Measurements from ENCODE around the gene ATXN3.

DNA sequence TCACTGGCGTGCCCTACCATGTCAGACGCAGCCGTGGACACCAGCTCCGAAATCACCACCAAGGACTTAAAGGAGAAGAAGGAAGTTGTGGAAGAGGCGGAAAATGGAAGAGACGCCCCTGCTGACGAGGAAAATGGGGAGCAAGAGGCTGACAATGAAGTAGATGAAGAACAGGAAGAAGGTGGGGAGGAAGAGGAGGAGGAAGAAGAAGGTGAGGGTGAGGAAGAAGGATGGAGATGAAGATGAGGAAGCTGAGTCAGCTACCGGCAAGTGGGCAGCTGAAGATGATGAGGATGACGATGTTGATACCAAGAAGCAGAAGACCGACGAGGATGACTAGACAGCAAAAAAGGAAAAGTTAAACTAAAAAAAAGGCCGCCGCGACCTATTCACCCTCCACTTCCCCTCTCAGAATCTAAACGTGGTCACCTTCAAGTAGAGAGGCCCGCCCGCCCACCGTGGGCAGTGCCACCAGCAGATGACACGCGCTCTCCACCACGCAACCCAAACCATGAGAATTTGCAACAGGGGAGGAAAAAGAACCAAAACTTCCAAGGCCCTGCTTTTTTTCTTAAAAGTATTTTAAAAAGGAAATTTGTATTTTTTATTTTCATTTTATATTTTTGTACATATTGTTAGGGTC, 79.7 kb downstream of the ATXN3 start:
- TF ChIP-seq, protein P1, sequence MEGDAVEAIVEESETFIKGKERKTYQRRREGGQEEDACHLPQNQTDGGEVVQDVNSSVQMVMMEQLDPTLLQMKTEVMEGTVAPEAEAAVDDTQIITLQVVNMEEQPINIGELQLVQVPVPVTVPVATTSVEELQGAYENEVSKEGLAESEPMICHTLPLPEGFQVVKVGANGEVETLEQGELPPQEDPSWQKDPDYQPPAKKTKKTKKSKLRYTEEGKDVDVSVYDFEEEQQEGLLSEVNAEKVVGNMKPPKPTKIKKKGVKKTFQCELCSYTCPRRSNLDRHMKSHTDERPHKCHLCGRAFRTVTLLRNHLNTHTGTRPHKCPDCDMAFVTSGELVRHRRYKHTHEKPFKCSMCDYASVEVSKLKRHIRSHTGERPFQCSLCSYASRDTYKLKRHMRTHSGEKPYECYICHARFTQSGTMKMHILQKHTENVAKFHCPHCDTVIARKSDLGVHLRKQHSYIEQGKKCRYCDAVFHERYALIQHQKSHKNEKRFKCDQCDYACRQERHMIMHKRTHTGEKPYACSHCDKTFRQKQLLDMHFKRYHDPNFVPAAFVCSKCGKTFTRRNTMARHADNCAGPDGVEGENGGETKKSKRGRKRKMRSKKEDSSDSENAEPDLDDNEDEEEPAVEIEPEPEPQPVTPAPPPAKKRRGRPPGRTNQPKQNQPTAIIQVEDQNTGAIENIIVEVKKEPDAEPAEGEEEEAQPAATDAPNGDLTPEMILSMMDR (IDR thresholded peaks at IDR 0.05) = no peak
- TF ChIP-seq POLR2AphosphoS5 (IDR thresholded peaks at IDR 0.05; ENCODE audit: insufficient read depth in 1 of 2, low read depth in 1 of 2) (no peak), POLR2A (IDR thresholded peaks at IDR 0.05) (no peak)

All from vagina (tissue), 2 donors.